HG02588 (cell line): ENCODE measurements around the gene CAPN11.

Source experiments
- ATAC-seq: cut with Tn5 transposase; IDR thresholded peaks from one replicate; pipeline ENCODE4 v1.9.1; 2021; ENCODE audit warnings: mild to moderate bottlenecking, moderate library complexity; ENCODE audit not compliant: unreplicated experiment

Gene CAPN11

DNA sequence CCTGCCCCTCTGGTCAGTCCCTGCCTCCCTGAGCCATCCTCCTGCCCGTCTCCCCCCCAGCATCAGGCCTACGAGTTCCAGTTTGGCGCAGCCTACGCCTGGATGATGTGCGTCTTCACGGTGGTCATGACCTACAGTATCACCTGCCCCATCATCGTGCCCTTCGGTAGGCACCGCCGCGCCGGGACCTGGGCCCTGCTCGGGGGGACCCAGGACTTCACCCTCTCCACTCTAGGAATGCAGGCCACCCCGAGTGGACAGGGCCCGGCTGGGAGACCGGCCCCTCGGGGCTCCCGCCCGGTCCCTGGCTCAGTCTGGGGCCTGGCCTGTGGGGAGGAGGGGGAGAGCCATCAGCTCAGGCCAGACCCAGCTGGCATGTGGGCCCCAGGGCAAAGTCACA is 6.1 kb upstream of the CAPN11 start:
- no peak for ATAC-seq

GRCh38 chr6:44154067-44154466 is 4.6 kb upstream of the CAPN11 start:
- ATAC-seq = no peak

- ATAC-seq = no peak
Measured at GRCh38 chr6:44156494-44157151, 2.0 kb upstream of the CAPN11 start.

DNA sequence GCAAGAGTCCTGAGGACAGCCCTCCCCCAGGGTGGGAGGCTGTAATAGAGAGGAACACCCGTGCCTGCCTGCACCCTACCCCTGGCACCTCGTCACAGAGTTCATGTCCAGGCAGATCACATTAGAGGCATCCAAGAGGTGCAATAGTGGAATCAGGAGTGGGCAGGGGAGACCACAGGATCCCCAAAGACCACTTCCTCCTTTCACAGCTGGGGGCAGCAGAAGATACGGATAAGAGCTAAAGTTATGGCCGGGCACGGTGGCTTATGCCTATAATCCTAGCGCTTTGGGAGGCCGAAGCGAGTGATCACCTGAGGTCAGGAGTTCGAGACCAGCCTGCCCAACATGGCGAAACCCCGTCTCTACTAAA is 1.5 kb upstream of the CAPN11 start:
- no peak for ATAC-seq

- no peak for ATAC-seq
Measured at GRCh38 chr6:44161997-44162338, 3.3 kb downstream of the CAPN11 start.

DNA sequence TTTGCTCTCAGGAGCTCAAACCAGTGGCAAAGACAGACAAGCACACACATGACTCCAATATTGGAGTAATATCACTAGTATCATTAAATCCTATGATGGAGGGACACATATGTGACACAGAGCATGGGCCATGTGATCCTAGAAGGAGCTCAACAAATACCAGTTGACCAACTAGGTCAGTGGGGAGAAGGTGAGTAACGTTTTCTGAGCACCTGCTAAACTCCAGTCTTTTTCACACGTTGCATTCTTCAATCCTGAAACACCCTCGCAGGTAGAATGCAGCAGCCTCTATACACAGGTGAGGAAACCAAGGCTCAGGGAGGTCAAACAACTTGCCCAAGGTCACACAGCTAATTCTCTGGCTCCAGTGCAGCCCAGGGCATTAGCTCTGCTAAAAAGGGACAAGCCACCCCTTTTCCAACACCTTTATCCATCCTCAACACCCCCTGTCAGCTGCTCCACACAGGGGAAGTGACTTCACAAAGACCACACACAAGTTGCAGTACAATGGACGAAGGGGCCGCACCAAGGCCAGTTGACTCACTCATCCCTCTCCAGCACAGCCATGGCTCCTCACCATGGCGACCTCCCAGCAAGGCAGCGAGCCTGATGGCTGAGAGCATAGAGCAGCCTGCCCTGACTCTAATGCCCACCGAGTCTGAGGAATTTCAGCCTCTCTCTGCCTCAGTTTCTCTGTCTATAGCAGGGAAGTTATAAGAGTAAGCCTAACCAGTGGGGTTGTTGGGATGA is 4.4 kb downstream of the CAPN11 start:
- no peak for ATAC-seq

DNA sequence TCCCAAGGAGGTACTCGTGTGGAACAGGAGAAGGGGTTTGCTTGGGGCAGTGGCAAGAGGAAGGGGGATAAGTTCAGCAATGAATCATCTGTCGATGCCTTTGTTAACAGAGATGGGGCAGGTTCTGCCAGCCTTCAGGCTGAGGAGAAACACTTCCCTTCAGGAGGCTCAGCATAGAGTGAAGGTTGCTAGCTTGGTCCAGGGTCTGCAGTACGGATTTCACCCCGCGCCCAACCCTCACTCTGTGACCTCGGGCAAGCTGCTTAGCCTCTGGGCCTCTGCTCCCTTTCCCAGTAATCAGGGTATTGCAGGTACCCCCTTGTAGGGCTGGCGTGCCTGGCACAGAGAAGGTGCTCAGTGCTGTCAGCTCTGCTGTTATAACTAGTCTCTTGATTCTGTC is 7.5 kb downstream of the CAPN11 start:
- no peak for ATAC-seq

DNA sequence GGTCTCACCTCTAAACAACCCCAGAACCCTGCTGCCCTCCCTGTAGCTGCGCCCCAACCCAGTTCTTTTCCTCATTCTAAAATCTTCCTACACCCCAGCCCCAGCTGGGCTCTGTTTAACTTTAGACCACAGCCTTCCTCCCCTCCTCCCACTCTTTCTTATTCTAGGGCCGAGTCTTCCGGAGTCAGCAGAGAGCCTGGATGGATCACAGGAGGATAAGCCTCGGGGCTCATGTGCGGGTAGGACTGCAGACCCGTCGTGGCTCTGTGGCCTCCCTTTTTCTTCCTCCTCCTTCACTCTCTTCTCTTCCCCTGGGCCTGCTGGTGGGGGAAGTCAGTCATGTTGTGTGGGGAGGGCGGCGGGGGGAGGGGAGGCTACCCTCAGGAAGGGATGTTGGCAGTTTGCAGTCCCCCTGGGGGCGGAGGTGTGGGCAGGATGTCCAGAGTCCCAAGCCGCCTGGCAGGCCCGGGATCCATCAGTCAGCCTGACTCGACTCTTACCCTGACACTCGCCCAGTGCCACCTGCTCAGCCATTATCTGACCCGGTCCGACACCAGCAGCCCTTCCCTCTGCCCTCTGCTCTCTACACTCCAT is 8.1 kb downstream of the CAPN11 start:
- ATAC-seq = no peak

GRCh38 chr6:44167567-44167966 is 8.9 kb downstream of the CAPN11 start:
- no peak for ATAC-seq

DNA sequence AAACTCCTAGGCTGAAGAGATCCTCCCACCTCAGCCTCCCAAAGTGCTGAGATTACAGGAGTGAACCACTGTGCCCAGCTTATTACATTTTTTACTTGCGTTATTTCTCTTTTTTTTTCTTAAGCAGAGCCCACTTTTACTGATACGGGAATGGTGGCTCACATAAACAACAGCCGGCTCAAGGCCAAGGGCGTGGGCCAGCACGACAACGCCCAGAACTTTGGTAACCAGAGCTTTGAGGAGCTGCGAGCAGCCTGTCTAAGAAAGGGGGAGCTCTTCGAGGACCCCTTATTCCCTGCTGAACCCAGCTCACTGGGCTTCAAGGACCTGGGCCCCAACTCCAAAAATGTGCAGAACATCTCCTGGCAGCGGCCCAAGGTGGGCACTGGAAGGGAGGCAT is 10.5 kb downstream of the CAPN11 start:
- no peak for ATAC-seq

GRCh38 chr6:44169886-44170570 is 11.4 kb downstream of the CAPN11 start:
- ATAC-seq = no peak

DNA sequence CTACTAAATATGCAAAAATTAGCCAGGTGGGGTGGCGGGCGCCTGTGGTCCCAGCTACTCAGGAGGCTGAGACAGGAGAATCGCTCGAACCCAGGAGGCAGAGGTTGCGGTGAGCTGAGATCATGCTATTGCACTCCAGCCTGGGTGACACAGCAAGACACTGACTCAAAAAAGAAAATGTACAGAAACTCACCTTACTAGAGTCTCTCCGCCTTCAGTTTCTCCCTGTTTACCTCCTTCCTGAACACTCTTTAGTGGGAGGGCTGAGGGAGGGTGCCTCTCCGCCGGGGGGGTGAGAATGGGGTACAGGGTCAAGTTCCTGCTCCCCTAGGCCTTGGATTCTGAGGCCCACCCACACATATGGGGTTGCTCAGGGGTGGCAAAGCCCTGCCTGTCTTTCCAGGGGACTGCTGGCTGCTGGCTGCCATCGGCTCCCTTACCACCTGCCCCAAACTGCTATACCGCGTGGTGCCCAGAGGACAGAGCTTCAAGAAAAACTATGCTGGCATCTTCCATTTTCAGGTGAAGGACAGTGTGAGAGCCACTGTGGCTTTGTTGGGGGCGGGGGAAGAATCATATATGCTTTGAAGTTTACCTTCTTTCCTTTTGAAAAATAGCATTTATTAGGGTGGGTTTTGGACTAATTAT is 13.4 kb downstream of the CAPN11 start:
- ATAC-seq = no peak

- no peak for ATAC-seq
Measured at GRCh38 chr6:44172731-44173500, 14.3 kb downstream of the CAPN11 start.

GRCh38 chr6:44176130-44176761 is 17.6 kb downstream of the CAPN11 start:
- no peak for ATAC-seq

DNA sequence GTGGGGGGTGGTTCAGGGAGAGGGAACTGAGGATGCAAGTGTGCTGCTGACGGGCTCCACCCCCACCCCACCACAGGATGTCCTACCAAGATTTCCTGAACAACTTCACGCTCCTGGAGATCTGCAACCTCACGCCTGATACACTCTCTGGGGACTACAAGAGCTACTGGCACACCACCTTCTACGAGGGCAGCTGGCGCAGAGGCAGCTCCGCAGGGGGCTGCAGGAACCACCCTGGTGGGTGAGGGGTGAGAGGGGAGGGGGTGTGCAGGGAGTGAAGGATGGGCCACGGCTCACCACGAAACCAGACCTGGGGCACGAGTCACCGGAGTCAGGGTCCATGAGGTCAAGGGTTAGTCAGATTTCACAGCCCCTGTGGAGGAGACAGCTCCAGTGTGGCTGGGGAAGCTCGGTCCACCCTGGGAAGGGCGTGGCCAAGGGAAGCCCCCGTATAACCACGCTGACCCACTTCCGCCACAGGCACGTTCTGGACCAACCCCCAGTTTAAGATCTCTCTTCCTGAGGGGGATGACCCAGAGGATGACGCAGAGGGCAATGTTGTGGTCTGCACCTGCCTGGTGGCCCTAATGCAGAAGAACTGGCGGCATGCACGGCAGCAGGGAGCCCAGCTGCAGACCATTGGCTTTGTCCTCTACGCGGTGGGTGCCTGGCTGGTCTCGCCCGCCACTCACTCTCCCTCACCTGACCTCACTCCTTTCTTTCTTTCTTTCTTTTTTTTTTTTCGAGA is 18.3 kb downstream of the CAPN11 start:
- ATAC-seq = no peak

DNA sequence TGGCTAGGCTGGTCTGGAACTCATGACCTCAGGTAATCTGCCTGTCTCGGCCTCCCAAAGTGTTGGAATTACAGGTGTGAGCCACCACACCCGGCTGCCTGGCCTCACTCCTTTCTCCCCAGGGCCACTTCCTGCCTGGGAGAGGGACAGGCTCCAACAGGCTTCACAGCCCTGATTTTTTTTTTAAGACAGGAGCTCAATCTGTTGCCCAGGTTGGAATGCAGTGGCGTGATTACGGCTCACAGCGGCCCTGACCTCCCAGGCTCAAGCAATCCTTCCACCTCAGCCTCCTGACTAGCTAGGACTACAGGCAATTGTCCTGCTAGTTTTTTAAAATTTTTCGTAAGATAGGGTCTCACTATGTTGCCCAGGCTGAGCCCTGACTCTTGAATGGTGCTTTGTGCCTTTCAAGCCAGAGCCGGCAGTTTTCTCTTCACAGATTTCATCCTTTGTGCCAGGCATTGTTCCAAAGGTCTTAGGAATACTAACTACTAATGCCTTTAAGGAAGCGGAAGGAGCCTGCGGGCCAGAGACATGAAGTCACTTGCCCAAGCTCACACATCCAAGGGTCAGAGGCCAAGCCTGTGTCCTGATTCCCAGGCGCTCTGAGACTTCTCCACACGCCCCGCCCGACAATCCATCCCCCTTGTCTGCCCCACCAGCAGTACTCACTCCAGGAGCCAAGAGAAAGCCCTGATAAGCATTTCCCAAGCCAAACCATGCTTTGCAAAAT is 19.2 kb downstream of the CAPN11 start:
- ATAC-seq = no peak

- no peak for ATAC-seq
Measured at GRCh38 chr6:44178424-44179071, 19.9 kb downstream of the CAPN11 start.

GRCh38 chr6:44179072-44179536 is 20.5 kb downstream of the CAPN11 start:
- no peak for ATAC-seq
